HCT116 (cell line): ENCODE data around the gene SMIM21. TPM values are rescaled to one million over a fixed set of nuclear protein-coding genes. Genes with fewer than 3 reads are reported as not detected.

Source experiments
- ATAC-seq: fragments of 200-7000 bp; cut with Tn5 transposase; 2 replicates; pipeline ENCODE4 v1.9.1; 2020; ENCODE audit warnings: mild to moderate bottlenecking, moderate library complexity
- BruUV-seq: library from RNA; stranded (reverse); fragments of 400-500 nt; replicated peaks from 2 replicates; lab custom pipeline; 2021; lab: Mats Ljungman, UMichigan
- CTCF ChIA-PET: fragments of 300-600 bp; sonication (Branson Sonifier 250); formaldehyde crosslinking; loops from one replicate; lab custom pipeline; 2021; ENCODE audit warnings: antibody characterized with exemption; lab: Charles Lee
- POLR2A ChIA-PET: fragments of 300-600, 350-600 bp; sonication (Branson Sonifier 250); formaldehyde crosslinking; loops from one replicate; lab custom pipeline; 2021; ENCODE audit warnings: antibody characterized with exemption; lab: Charles Lee
- RAD21 ChIA-PET, 2 experiments: fragments of 300-600 bp; sonication (Branson Sonifier 250); formaldehyde crosslinking; loops; one replicate each; lab custom pipeline; 2023; ENCODE audit warnings: low total read pairs in 2 of 2; ENCODE audit not compliant: uncharacterized antibody in 2 of 2, unreplicated experiment in 2 of 2, low non-redundant PET in 1 of 2; lab: Charles Lee
- DNase-seq: peaks from one replicate; pipeline ENCODE4 v3.0.0-alpha.2; 2010; ENCODE audit warnings: low read depth, low spot score
- H2AFZ ChIP-seq: fragments of 200-600 bp; shearing (Covaris generic), sonication (generic); 2 replicates; pipeline ENCODE4 v1.6.1; 2017; ENCODE audit warnings: low read depth, mixed run types, mixed read lengths, antibody characterized with exemption, low read length; ENCODE audit not compliant: poor library complexity, severe bottlenecking
- H3K27ac ChIP-seq: 2 replicates; pipeline ENCODE4 v1.5.1; 2012; ENCODE audit warnings: low read depth, low read length
- H3K27me3 ChIP-seq: fragments of 200-600 bp; sonication (generic); 2 replicates; pipeline ENCODE4 v1.6.1; 2016; ENCODE audit warnings: mixed run types, low read length, mixed read lengths; ENCODE audit not compliant: insufficient read depth
- H3K36me3 ChIP-seq, 2 experiments: fragments of 200-500 bp in 1 of 2; fragments of 200-600 bp in 1 of 2; sonication (Bioruptor generic) in 1 of 2; sonication (generic) in 1 of 2; 2 replicates each; pipeline versions ENCODE4 v1.5.1 to v1.6.1; 2014 to 2016; ENCODE audit warnings: low read length in 2 of 2, inconsistent platforms in 1 of 2, mixed read lengths in 1 of 2, mixed run types in 1 of 2; ENCODE audit not compliant: insufficient read depth in 2 of 2, control insufficient read depth in 1 of 2
- H3K4me1 ChIP-seq, 2 experiments: fragments of 200-600 bp in 1 of 2; sonication (generic) in 1 of 2; 2 replicates each; pipeline versions ENCODE4 v1.5.1 to v1.6.1; 2012 to 2017; ENCODE audit warnings: low read length in 2 of 2, inconsistent platforms in 1 of 2, mild to moderate bottlenecking in 1 of 2, mixed read lengths in 1 of 2, mixed run types in 1 of 2, moderate library complexity in 1 of 2; ENCODE audit not compliant: insufficient read depth in 2 of 2, control insufficient read depth in 1 of 2
- H3K4me2 ChIP-seq: fragments of 200-600 bp; sonication (generic); 2 replicates; pipeline ENCODE4 v1.6.1; 2017; ENCODE audit warnings: mixed run types, low read length, mixed read lengths
- H3K4me3 ChIP-seq, 2 experiments: fragments of 200-600 bp in 1 of 2; sonication (generic) in 1 of 2; replicated peaks in 1 of 2; 2 replicates each; pipeline ENCODE4 v1.5.1; 2011 to 2016; ENCODE audit warnings: low read length in 2 of 2, control low read depth in 1 of 2, low read depth in 1 of 2, mild to moderate bottlenecking in 1 of 2, mixed read lengths in 1 of 2, mixed run types in 1 of 2
- H3K79me2 ChIP-seq: fragments of 200-600 bp; sonication (generic); 2 replicates; pipeline ENCODE4 v1.6.1; 2017; ENCODE audit warnings: mild to moderate bottlenecking, mixed run types, low read length, moderate library complexity, mixed read lengths; ENCODE audit not compliant: insufficient read depth
- H3K9ac ChIP-seq: fragments of 200-600 bp; sonication (generic); 2 replicates; pipeline ENCODE4 v1.6.1; 2016; ENCODE audit warnings: low read length, mixed read lengths
- H3K9me2 ChIP-seq: fragments of 200-600 bp; sonication (generic), shearing (Covaris generic); 2 replicates; pipeline ENCODE4 v1.6.1; 2017; ENCODE audit warnings: mixed run types, mild to moderate bottlenecking, moderate library complexity; ENCODE audit not compliant: insufficient read depth
- H3K9me3 ChIP-seq, 2 experiments: fragments of 200-500 bp in 1 of 2; fragments of 200-600 bp in 1 of 2; sonication (Bioruptor generic) in 1 of 2; sonication (generic) in 1 of 2; 2 replicates each; pipeline ENCODE4 v1.6.1; 2014 to 2017; ENCODE audit warnings: low read length in 2 of 2, mixed read lengths in 2 of 2, inconsistent platforms in 1 of 2, low read depth in 1 of 2, mild to moderate bottlenecking in 1 of 2, mixed run types in 1 of 2, moderate library complexity in 1 of 2; ENCODE audit not compliant: control insufficient read depth in 1 of 2, insufficient read depth in 1 of 2
- H4K20me1 ChIP-seq: fragments of 200-600 bp; sonication (generic), shearing (Covaris generic); 2 replicates; pipeline ENCODE4 v1.6.1; 2017; ENCODE audit warnings: mixed run types, mild to moderate bottlenecking, moderate library complexity; ENCODE audit not compliant: insufficient read depth
- ATF3 ChIP-seq: IDR thresholded peaks from 2 replicates; pipeline ENCODE4 v1.6.1; 2012
- CEBPB ChIP-seq: IDR thresholded peaks from 2 replicates; pipeline ENCODE4 v1.6.1; 2012; ENCODE audit warnings: low read depth
- ELF1 ChIP-seq: IDR thresholded peaks from 2 replicates; pipeline ENCODE4 v1.6.1; 2012; ENCODE audit warnings: low read depth, borderline replicate concordance
- EZH2phosphoT487 ChIP-seq: fragments of 200-600 bp; IDR thresholded peaks from 2 replicates; pipeline ENCODE4 v1.6.1; 2018; ENCODE audit warnings: antibody characterized with exemption, borderline replicate concordance
- JUND ChIP-seq: IDR thresholded peaks from 2 replicates; pipeline ENCODE4 v1.6.1; 2012
- MAX ChIP-seq: IDR thresholded peaks from 2 replicates; pipeline ENCODE4 v1.6.1; 2012
- POLR2A ChIP-seq: IDR thresholded peaks from 2 replicates; pipeline ENCODE4 v1.7.0; 2011; ENCODE audit warnings: borderline replicate concordance; ENCODE audit not compliant: insufficient read depth, insufficient read length; ENCODE audit errors: extremely low read depth
- SP1 ChIP-seq: IDR thresholded peaks from 2 replicates; pipeline ENCODE4 v1.6.1; 2012; ENCODE audit warnings: low read depth
- SRF ChIP-seq: IDR thresholded peaks from 2 replicates; pipeline ENCODE4 v1.6.1; 2012; ENCODE audit warnings: low read depth
- TCF7L2 ChIP-seq: IDR thresholded peaks from 2 replicates; pipeline ENCODE4 v1.7.0; 2011; ENCODE audit warnings: borderline replicate concordance, inconsistent platforms; ENCODE audit not compliant: insufficient read depth, insufficient read length; ENCODE audit errors: extremely low read depth
- ZFX ChIP-seq: fragments of 450-650 bp; IDR thresholded peaks from 2 replicates; pipeline ENCODE4 v1.6.1; 2017
- ZNF274 ChIP-seq: fragments of 200-500 bp; sonication (Bioruptor generic); IDR thresholded peaks from 2 replicates; pipeline ENCODE4 v1.6.1; 2014; ENCODE audit warnings: mild to moderate bottlenecking, low read depth, low read length, inconsistent platforms
- intact Hi-C: fragments of 100-400 bp; cut with micrococcal nuclease; formaldehyde crosslinking; loops from 2 replicates; pipeline ENCODE4 v1.10.0; 2022
- total RNA-seq: library from RNA; stranded (reverse); gene quantifications from one replicate; pipeline ENCODE4 v1.2.1, GENCODE V29; 2021; ENCODE audit not compliant: unreplicated experiment

Gene SMIM21
- total RNA-seq, 1 experiment from 2014 or later: not detected

- POLR2A ChIA-PET: no interaction called here
- TF ChIP-seq ATF3 (no peak), ZNF274 (no peak), POLR2A (no peak), ELF1 (no peak), MAX (no peak), SP1 (no peak), CEBPB (no peak), SRF (no peak), EZH2phosphoT487 (no peak), ZFX (no peak), JUND (no peak)
- Histone ChIP-seq H3K4me3 (no peak overlapping the region), H3K36me3 (no peaks in the 10 kb centered on the region), H3K9me3 (no peaks in the 10 kb centered on the region), H2AFZ (no peak overlapping the region), H3K4me1 (no peaks in the 10 kb centered on the region), H3K27ac (no peak overlapping the region), H3K4me2 (no peak overlapping the region), H3K9ac (no peak overlapping the region), H3K9me2 (no peaks in the 10 kb centered on the region), H4K20me1 (no peaks in the 10 kb centered on the region), H3K27me3 (no peaks in the 10 kb centered on the region), H3K79me2 (no peaks in the 10 kb centered on the region)
- RAD21 ChIA-PET: no interaction called here
- no peak for DNase-seq
- intact Hi-C loops: no loop called here
- no TSS peak for BruUV-seq
- CTCF ChIA-PET: no interaction called here
- ATAC-seq: no peak
Measured at GRCh38 chr18:75439348-75439747, 11.8 kb upstream of the SMIM21 start.

GRCh38 chr18:75438891-75439290, 11.4 kb upstream of the SMIM21 start:
- Histone ChIP-seq H2AFZ (no peak overlapping the region), H3K4me3 (no peak overlapping the region), H3K9ac (no peak overlapping the region), H3K36me3 (no peaks in the 10 kb centered on the region), H3K79me2 (no peaks in the 10 kb centered on the region), H3K9me2 (no peaks in the 10 kb centered on the region), H3K9me3 (no peaks in the 10 kb centered on the region), H3K27ac (no peak overlapping the region), H3K4me2 (no peak overlapping the region), H3K4me1 (no peaks in the 10 kb centered on the region), H4K20me1 (no peaks in the 10 kb centered on the region), H3K27me3 (no peaks in the 10 kb centered on the region)
- no peak for TF ChIP-seq TCF7L2
- TF ChIP-seq SRF: no peak
- intact Hi-C loops: no loop called here
- DNase-seq (no peak), ATAC-seq (no peak)
- no TSS peak for BruUV-seq
- POLR2A ChIA-PET: no interaction called here
- CTCF ChIA-PET: no interaction called here
- RAD21 ChIA-PET: no interaction called here
